Left colon (tissue), 2 donors: ENCODE measurements around the gene MARVELD2. TPM values are rescaled to one million over a fixed set of nuclear protein-coding genes. Genes with fewer than 3 reads are reported as not detected.
A peak's percentile ranks its signal among the peaks of the same experiment; 100 is the strongest.

Source experiments
- ATAC-seq: fragments of 200-7000 bp; cut with Tn5 transposase; one replicate; pipeline ENCODE4 v1.9.1; 2020; ENCODE audit warnings: mild to moderate bottlenecking, moderate library complexity
- DNase-seq, 2 donors: peaks; one replicate each; pipeline ENCODE4 v3.0.0-alpha.2; 2020
- intact Hi-C, 2 donors: fragments of 100-400 bp; cut with DNase I in 1 of 2; cut with micrococcal nuclease in 1 of 2; formaldehyde crosslinking; loops; one replicate each; pipeline versions ENCODE4 v1.11.2 to v1.14.0; 2022; cut with DNase I, micrococcal nuclease
- total RNA-seq, 2 donors: library from RNA; stranded (reverse); fragmentation: NEBNext Ultra II Directional; extraction: Animal tissue kit (Norgen Biotek cat#: 25700); gene quantifications; one replicate each; pipeline ENCODE4 v1.2.1, GENCODE V29; 2021
- donor health status: DM: no; HTN: no; CAD: no.
- donor health status: DM: yes; HTN: yes; CAD: no.

MARVELD2 gene
- total RNA-seq, 2 donors from 2014 or later = 56.0 to 56.6 TPM

DNA sequence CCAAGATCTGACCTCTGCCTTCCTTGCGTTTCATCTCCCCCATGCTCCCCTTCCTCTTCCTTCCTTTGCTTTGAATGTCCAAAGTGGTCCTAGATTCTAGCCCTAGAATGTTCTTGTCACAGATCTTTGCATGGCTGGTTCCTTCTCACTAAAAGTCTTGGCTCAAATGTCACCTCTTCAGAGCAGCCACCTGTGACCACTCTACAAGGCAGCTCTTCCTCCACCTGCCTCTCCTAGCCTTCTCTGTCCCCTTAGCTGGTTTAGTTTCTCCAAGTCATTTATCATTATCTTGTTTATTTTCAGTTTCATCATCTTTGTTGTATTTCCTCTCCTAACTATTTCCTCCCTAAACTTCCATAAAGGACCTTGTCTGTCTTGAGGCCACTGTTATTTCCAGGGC is 70.6 kb downstream of the MARVELD2 start:
- ATAC-seq = no peak
- intact Hi-C loops = no loop called here
- no peak for DNase-seq

DNA sequence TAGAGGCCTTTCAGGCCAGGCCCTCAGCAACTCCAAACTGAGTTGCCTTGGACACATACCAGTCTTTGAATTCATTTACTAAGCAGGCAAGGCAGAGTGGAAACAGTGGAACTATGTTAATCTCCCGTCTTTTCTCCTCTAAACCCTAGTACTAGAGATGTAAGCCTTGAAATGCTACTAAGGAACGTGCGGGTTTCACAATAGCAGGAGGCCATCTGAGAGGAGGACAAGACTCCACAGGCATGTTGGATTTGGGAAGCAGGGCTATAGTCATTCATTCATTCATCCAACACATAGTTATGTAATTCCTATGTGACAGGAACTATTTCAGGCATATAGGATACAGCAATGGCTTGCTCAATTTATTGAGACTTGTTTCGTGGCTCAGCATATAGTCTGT is 74.3 kb downstream of the MARVELD2 start:
- DNase-seq (no peak), ATAC-seq (no peak)
- intact Hi-C loops = no loop called here

GRCh38 chr5:69491027-69491426 is 76.1 kb downstream of the MARVELD2 start:
- ATAC-seq = no peak
- intact Hi-C loops = no loop called here
- DNase-seq = no peak

DNA sequence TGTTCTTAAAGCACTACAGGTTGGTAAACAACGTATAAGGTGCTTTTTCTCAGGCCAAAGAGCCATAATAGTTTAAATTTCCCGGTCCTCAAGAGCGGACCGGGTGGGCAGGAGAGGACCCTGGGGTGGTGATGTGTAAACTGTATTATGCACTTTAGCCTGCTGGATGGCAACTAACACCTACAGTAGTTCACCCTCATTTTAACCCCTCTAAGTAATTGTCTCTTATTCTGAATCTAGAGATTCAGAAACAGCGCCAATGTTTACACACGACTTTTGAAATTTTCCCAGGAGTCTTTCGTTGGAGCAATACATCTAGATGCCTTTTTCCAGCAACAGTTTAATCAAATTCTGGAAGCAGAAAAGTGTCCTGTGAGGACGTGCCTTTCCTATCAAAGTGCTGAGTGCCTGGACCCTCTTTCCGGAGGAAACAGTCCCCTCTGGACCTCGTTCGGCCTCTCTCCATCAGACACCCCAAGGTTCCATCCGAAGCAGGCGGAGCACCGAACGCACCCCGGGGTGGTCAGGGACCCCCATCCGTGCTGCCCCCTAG is 77.0 kb downstream of the MARVELD2 start:
- ATAC-seq (no peak), DNase-seq (no peak)
- intact Hi-C loops = no loop called here

GRCh38 chr5:69492391-69492922 is 77.5 kb downstream of the MARVELD2 start, which contains the start of gene OCLN:
Gene OCLN, plus strand, starts transcription at chr5:69492790. Its CDS starts 11,455 bp downstream, at chr5:69504245.
- peak; percentile 82 to 84 for DNase-seq
- peak; percentile 81 for ATAC-seq
- intact Hi-C loops = no loop called here

DNA sequence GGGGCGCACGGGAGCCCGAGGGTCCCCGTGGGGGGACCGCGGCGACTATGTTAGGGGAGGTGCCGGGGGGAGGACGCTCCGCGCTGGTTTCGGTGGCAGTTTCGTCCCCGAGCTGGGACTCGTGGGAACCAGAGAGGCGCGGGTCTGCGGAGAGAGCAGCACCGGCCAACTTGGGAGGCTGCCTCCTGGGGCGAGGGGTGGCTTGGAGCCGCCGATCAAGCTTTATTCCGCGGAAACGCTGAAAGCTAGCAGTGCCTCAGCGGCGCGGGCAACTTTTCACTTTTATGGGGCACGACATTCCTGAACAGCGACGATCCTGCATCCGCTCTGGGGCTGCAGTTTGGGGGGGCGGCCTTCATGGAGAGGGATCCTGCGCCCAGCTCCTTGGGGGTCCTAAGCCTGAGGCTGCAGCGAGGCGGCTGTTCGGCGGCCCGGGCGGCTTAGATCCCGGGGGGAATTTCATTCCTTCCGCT is 78.0 kb downstream of the MARVELD2 start:
- DNase-seq (peak; percentile 34 to 45), ATAC-seq (peak; percentile 34)
- intact Hi-C loops = no loop called here

GRCh38 chr5:69493396-69494133 is 78.6 kb downstream of the MARVELD2 start:
- intact Hi-C loops = no loop called here
- peak; percentile 56 for ATAC-seq
- peak; percentile 59 to 68 for DNase-seq

Other genes with a start within 250 kb of the MARVELD2 start
- 10 to 100 TPM; 13.2 to 28.3 TPM for gene CCNB1, start 248.0 kb upstream of the MARVELD2 start, total RNA-seq
- gene CENPH, start 225.5 kb upstream of the MARVELD2 start, total RNA-seq = 1 to 10 TPM; 3.0 to 5.0 TPM
- 10 to 100 TPM; 22.1 to 25.2 TPM for gene CDK7, start 180.2 kb upstream of the MARVELD2 start, total RNA-seq
- gene CCDC125, start 82.3 kb upstream of the MARVELD2 start, total RNA-seq = 10 to 100 TPM; 20.3 to 26.3 TPM
- 10 to 100 TPM; 26.3 to 33.2 TPM for gene AK6, start 45.6 kb upstream of the MARVELD2 start, total RNA-seq
- gene TAF9, start 45.6 kb upstream of the MARVELD2 start, total RNA-seq = 10 to 100 TPM; 38.4 to 53.9 TPM
- gene RAD17, start 45.3 kb upstream of the MARVELD2 start, total RNA-seq = 10 to 100 TPM; 17.2 to 17.8 TPM
- gene OCLN, start 77.7 kb downstream of the MARVELD2 start, total RNA-seq = 100 to 1,000 TPM; 127 to 129 TPM
- 10 to 100 TPM; 20.3 to 24.8 TPM for gene GTF2H2C, start 145.1 kb downstream of the MARVELD2 start, total RNA-seq